Measurements from ENCODE around the gene ZDHHC7. TPM values are rescaled to one million over a fixed set of nuclear protein-coding genes. Genes with fewer than 3 reads are reported as not detected.

The ZDHHC7 gene
- total and polyA plus RNA-seq, 9 of the 15 experiments (the other 6 are each of a cell fraction or from before 2014, with no cell fraction given) = 1.7 to 49.7 (median 37.4) TPM

GRCh38 chr16:85045641-85046471 is 34.5 kb upstream of the ZDHHC7 start (continued):
- TF ChIP-seq SMARCA4 (IDR thresholded peaks at IDR 0.05) (no peak), WHSC1 (IDR thresholded peaks at IDR 0.05; ENCODE audit: low read length) (peak; percentile 49), SMAD3 (CRISPR knock-in tag; conservative IDR thresholded peaks at IDR 0.05) (no peak), ZNF121 (CRISPR knock-in tag; conservative IDR thresholded peaks at IDR 0.05) (peak; percentile 21; the same call in 1 of the 2 replicates), FOXA3 (CRISPR knock-in tag; conservative IDR thresholded peaks at IDR 0.05 in 1 of 2, IDR thresholded peaks at IDR 0.05 in 1 of 2) (peak in 1 of 2 experiments; percentile 17; a peak in 1 of 4 replicates), HEY1 (CRISPR knock-in tag; IDR thresholded peaks at IDR 0.05; ENCODE audit: borderline replicate concordance) (0 out of 2 replicates have a peak, but pooled peaks have one; percentile 24), RBFOX2 (IDR thresholded peaks at IDR 0.05; ENCODE audit: low read depth, low read length) (peak; percentile 47), NFIC (IDR thresholded peaks at IDR 0.05) (peak; percentile 66), ZNF561 (CRISPR knock-in tag; conservative IDR thresholded peaks at IDR 0.05) (no peak), ZNF75A (CRISPR knock-in tag; IDR thresholded peaks at IDR 0.05) (peak; percentile 95), L3MBTL2 (IDR thresholded peaks at IDR 0.05) (peak; percentile 22; the same call in 1 of the 2 replicates), ETV5 (CRISPR knock-in tag; IDR thresholded peaks at IDR 0.05; ENCODE audit: low read depth) (0 out of 2 replicates have a peak, but pooled peaks have one; percentile 2), PHB (CRISPR knock-in tag; IDR thresholded peaks at IDR 0.05) (peak; percentile 41; the same call in 1 of the 2 replicates), SMAD1 (IDR thresholded peaks at IDR 0.05; ENCODE audit: low read depth, low read length, partially characterized antibody) (peak; percentile 13), RUNX1 (IDR thresholded peaks at IDR 0.05; ENCODE audit: low read depth) (0 out of 2 replicates have a peak, but pooled peaks have one; percentile 15), ARID3A (IDR thresholded peaks at IDR 0.05; ENCODE audit: borderline replicate concordance, low read depth, low read length) (no peak), MBD1 (CRISPR knock-in tag; IDR thresholded peaks at IDR 0.05) (peak; percentile 5; the same call in 1 of the 2 replicates)
- TF ChIP-seq, protein P1, sequence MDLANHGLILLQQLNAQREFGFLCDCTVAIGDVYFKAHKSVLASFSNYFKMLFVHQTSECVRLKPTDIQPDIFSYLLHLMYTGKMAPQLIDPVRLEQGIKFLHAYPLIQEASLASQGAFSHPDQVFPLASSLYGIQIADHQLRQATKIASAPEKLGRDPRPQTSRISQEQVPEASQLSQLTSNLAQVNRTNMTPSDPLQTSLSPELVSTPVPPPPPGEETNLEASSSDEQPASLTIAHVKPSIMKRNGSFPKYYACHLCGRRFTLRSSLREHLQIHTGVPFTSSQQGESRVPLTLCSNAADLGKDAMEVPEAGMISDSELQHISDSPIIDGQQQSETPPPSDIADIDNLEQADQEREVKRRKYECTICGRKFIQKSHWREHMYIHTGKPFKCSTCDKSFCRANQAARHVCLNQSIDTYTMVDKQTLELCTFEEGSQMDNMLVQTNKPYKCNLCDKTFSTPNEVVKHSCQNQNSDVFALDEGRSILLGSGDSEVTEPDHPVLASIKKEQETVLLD (IDR thresholded peaks at IDR 0.05) = 0 out of 2 replicates have a peak, but pooled peaks have one; percentile 17
- TF ChIP-seq, protein P2, sequence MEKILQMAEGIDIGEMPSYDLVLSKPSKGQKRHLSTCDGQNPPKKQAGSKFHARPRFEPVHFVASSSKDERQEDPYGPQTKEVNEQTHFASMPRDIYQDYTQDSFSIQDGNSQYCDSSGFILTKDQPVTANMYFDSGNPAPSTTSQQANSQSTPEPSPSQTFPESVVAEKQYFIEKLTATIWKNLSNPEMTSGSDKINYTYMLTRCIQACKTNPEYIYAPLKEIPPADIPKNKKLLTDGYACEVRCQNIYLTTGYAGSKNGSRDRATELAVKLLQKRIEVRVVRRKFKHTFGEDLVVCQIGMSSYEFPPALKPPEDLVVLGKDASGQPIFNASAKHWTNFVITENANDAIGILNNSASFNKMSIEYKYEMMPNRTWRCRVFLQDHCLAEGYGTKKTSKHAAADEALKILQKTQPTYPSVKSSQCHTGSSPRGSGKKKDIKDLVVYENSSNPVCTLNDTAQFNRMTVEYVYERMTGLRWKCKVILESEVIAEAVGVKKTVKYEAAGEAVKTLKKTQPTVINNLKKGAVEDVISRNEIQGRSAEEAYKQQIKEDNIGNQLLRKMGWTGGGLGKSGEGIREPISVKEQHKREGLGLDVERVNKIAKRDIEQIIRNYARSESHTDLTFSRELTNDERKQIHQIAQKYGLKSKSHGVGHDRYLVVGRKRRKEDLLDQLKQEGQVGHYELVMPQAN (IDR thresholded peaks at IDR 0.05; ENCODE audit: borderline replicate concordance) = peak; percentile 20; the same call in 1 of the 2 replicates

All from K562 (cell line).